Measurements from ENCODE around the gene TGFBR3.

TGFBR3 gene

DNA sequence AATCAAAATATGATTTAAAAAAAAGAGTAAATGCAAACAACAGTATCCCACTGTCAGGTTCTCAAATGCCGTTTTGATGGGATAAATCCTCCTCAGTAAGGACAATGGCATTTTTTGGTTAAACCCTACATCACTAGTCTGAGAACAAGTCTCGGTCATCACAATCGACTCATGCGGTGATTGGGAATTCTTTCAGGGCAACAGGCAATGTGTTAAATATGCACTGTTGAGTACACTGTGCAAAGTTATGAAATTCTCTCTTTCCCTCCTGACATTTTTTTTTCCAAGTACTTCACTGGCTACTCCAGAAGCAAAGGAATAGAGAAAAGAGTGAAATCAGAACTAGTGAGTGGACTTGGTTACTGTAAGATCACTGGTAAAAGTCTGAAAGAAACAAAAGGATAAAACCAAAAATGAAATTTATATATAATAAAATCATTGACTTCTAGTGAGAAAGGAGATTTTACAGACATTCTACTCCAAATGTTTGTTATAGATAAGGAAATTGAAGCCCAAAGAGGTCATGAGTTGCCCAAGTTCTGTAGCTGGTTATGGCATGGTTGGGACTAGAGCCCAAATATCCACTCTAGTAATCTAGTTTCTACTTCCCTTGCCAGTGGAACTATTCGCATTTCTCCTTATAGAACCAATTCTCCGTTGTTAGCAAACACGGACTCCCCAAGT, 111.3 kb downstream of the TGFBR3 start:
- DNase-seq = no peak

DNA sequence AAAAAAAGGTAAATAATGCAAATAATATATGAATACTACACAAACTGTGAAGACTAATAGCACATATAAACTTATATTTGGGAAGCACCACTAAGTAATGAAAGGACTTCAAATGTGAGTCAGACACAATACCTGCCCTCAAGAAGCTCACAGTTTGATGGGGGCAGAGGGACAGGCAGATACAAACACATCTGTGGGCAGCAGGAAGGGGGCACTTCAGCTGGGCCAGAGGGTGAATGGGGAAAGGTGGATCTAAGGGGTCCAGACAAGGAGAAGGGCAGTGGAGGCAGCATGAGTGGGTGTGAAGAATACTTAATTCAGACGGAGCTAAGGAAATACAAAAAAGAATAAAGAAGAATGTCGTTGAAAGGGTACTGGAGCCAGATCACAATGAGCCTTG, 114.2 kb downstream of the TGFBR3 start:
- no peak for DNase-seq

DNA sequence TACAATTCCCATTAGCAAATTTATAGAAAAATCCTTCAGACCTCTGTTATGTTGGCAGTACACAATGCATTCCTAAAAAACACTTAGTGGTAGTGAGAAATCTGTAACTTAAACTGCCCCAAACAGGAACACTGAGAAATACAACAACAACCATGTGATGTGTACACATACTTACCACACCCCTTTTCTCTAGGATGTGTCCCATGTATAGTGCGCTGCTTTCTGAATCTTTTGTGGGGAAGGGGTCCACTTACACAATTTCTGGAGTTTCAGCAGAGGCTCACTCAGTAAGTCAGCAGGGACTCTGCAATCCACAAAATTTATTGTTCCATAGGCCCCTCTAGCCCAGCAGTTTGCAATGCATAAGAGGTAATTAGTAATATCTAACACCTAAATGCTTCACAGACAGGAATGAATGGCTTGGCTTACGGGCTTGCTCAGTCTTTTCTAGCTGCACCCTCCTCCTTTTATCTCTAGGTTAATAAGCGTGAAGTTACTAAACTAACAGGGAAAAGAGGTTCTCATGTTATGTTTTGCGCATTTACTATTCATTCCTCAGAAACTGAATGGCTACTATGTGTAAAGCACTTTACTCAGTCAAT, 115.2 kb downstream of the TGFBR3 start:
- DNase-seq = no peak

DNA sequence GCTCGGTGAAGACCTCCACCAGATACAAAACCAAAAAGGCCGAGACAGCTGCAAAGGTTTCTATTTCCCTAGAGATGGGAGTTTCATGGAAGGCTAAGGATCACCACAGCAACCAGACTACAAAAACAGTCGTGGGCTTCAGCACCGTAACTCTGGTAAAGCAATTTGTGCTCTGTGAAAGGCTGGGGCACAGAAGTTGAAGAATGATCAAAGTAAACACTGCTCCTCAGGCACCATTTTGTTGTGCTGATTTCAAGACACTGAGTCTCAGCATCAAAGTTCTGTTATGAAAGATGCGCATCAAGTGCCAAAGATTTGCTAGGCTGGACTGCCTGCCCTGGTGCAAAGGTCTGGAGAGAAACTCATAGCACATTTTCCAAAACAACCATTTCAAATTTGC, 116.2 kb downstream of the TGFBR3 start:
- no peak for DNase-seq

DNA sequence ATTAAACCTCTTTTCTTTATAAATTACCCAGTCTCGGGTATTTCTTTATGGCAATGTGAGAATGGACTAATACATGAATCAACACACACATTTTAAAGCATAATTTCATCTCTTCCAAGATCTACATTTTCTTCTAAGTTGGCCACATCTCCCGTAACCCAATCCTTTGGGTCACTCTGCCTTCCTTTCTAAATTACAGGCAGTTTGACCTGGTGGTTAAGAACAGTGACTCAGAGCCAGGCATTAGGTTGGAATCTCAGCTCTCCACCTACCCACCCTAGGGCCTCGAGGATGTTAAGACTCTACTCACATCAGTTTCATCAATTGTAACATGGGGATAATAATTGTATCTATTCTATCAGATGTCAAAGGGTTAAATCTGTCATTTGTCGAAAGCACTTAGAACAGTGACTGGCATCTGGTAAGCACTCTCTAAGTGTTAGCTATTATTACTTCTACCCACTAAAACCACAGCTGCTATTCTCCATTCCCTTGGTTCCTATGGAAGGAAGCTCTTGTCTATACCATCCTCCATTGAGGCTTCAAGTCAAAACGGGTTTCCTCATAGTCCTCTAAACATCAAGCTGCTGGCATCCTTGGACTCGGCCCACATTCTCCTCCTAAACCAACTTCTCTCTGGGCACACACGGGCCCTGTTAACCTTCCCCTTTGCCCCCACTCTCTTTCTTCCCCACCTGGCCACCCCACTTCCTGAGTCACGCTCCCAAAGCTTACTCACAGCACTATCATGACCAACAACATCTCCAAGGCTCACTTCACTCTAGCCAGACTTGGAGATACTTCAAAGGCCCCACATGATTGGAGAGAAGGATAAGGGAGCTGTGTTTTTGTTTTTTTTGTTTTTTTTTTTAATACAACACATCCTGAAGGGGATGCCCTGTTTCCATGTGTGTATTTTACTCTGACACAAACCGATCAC, 116.9 kb downstream of the TGFBR3 start:
- no peak for DNase-seq

DNA sequence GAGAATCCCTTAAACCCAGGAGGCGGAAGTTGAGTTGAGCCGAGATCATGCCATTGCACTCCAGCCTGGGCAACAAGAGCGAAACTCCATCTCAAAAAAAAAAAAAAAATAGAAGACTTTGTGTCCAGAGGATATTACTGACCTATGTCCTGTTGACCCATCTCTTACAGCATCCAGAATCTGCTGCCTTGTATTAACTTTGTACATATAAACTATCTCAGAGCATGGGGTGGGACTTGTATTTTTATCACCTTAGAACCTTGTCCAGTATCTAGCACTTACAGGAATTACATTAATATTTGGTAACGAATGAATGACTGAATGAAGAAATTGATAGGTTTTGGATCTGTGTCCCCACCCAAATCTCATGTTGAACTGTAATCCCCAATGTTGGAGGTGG, 117.8 kb downstream of the TGFBR3 start:
- DNase-seq = no peak

DNA sequence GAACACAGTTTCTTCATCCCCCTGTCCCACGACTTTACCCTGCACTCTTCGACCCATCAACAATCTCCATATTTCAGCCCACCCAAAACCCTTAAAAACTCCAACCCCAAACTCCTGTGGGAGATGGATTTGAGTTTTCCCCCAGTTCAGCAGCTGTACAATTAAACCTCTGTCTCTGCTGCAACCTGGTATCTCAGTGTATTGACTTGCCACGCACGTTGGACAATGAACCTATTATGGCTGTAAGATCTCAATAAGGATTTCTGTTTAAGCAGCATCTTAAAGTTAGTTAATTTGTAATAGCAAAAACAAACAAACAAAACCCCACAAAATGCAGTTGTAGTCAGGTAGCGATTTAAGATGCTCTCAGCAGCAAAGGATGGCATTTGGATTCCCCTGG, 119.1 kb downstream of the TGFBR3 start:
- no peak for DNase-seq

DNA sequence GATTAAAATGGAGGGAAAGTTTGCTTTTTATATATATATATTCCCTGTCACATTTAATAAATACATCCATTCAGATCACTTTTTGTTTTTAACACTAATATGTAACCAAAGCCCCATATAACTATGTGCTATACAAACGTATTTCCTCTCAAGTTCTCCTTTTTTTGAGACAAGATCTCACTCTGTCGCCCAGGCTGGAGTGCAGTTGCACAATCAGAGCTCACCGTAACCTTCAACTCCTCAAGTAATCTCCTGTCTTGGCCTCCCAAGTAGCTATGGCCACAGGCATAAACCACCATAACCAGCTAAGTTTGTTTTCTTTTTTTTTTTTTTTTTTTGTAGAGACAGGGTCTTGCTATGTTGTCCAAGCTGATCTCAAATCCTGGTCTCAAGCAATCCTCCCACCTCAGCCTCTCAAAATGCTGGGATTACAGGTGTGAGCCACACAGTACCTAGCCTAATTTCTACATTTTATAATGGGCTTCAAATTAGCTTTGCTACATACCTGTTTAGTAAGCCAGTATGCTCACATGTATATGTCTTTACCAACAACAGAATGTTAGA, 120.0 kb downstream of the TGFBR3 start:
- no peak for DNase-seq

DNA sequence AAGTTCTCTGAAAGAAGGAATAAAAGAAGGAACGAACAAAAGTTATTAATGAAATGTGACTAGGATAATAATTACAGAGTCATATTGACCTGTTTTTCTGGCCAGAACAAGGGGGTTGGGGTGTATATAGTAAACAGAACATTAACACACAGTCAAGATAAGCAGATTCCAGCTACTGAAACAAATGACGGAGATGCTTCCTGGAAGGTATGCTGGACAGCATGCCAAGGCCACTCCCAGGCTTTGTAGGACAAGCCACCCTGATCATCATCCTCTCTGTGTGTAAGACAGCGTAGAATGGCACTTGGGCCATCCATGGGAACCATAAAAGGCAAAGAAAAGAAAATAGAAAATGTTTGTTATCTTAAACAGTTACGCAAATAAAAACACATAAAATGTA, 120.7 kb downstream of the TGFBR3 start:
- DNase-seq = no peak

DNA sequence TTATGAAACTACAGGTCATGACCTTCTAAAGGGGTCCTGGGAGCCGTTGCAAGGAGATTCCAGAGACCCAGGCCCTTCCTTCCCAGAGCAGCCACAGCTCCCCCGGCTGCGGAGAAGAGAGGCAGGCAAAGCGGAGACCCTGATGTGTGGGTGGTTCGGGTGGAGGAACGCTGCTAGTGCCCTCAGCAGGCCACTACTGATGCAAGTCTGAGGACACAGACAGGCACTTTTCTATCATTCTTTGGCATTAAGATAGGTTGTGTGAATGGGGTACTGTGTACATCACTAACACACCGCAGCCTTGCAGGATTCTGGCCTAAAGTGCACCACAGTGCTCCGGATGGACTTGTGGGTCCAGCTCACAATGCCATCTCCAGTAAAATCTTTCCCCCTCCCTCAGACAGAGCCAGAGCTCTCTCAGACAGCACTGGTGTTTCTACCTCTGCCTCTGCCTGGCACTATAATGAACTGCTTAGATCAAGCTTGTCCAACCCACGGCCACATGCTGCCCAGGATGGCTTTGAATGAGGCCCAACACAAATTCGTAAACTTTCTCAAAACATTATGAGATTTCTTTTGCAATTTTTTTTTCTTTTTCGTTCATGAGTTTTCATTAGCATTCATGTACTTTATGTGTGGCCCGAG, 121.4 kb downstream of the TGFBR3 start:
- DNase-seq = no peak

DNA sequence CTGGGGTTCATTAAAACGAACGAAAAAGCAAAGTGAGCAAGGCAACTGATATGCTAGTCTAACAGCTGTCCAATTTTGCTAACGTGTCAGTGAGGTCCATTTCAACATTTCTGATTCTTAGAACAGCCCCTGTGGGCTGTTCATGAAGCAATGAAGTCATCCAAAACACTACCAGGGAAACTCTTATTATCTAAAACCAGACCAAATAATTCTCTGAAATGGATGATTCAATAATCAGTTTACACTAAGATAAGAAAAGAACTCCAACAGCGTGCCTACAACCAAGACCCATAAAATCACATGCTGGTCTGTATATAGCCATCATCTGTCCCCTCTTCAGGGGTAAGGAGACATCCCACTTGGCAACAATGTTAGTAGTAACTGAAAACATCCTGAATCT, 122.7 kb downstream of the TGFBR3 start:
- no peak for DNase-seq

DNA sequence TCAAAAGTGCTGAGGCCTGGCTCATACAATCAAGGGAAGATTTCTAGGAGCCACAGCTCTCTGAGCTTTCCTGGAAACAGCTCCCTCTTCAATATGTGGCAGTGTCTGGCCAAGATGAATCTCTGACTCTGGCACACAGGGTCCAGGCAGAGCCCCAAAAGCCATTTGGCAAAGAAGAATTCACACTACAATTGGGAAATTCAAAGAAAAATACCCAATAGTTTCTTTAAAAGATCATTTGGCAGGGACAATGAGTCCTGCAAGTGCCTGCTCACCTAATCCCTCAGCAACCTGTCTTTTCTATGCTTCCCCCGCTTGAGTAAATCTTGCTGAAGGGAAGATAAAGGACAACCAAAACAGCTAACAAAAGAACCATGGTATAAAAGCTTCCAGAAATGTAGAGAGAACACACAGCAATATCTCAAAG, 124.6 kb downstream of the TGFBR3 start:
- DNase-seq = no peak

DNA sequence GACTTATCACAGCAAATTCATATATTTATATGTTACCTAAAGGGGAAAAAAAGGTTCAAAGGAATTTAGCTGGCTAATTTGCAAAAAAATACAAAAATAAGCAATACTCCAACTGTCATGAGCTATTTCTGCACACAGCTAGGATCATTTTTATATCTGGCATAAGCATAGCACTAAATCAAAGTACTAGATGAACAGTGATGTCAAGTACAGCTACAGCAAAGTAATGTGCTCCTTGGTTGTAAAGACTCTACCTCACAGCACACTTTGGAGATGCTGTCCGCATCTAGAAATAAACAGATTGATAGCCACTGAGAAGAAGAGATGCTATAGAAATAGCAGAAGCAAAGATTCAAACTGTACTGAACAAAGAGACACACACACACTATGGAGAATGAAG, 125.4 kb downstream of the TGFBR3 start:
- no peak for DNase-seq

DNA sequence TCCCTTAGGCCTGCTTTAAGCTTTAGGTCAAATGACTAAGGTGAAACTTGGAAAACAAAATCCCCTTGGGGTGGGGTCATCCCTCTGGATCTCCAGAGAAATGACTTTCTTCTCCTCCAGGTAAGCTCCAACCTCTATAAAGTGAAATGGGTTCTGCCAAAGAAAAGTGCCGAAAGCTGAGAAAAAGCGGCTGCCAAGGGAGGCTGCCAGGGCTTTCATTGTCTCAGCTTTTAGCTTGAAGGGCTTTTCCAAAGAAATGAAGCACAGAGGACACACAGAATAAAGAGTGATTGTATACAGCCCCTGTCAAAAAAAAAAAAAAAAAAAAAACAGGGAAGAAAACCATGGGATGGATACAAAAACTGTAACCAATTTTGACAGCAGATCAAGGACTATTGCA, 126.9 kb downstream of the TGFBR3 start:
- no peak for DNase-seq

DNA sequence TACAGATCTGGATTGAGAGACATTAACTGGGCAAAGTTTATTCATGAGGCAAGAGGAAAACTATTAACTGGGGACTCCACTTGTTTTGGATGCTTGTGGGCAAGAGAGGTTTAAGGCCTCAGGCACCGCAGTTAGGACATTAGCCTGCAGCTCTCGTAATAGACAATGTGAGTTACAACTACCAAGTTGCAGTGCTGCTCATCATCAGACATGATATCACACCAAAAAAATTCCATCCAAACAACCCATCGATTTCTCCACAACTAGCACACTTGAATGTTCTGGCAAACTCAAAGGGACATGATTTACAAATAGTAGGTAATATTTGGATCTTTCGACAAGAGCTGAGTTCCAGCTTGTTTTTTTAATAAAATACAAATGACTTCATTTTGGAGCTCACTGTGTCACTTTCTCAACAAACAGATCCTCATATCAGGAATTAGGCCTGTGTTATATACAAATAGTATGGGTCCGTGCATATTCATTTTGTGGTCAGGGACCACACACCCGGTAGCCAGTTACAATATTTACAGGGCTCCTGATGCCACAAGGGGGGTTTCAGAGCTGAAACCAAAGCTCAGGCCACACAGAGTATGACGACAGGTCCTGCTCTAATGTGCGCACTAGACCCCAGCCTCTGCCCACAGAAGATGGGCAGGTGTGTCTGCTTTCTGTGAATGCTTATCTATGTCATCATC, 128.0 kb downstream of the TGFBR3 start:
- DNase-seq = no peak

DNA sequence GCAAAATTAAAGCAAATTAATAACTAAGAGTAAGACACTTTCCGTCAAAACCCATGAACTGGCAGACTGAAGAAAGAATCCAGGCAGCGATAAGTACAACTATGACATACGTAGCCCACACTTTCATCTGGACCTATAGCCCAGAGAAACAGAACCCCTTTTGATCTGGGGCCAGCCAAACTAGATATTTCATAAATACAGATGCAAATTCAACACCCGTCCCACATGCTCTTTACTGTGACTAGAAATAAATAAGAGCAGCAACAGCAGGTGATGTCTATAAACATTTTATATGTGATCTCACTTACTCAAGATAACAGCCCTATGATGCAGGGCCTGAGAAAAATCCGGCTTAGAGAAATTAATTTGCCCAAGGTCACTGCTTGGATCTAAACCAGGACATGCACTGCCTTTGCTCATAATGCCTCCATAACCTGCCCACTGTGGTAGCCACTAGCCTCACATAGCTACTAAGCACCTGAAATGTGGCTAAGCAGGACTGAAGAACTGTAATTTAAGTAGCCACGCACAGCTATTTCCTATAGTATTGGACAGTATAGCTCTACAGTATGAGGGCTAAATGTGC, 130.2 kb downstream of the TGFBR3 start:
- no peak for DNase-seq

DNA sequence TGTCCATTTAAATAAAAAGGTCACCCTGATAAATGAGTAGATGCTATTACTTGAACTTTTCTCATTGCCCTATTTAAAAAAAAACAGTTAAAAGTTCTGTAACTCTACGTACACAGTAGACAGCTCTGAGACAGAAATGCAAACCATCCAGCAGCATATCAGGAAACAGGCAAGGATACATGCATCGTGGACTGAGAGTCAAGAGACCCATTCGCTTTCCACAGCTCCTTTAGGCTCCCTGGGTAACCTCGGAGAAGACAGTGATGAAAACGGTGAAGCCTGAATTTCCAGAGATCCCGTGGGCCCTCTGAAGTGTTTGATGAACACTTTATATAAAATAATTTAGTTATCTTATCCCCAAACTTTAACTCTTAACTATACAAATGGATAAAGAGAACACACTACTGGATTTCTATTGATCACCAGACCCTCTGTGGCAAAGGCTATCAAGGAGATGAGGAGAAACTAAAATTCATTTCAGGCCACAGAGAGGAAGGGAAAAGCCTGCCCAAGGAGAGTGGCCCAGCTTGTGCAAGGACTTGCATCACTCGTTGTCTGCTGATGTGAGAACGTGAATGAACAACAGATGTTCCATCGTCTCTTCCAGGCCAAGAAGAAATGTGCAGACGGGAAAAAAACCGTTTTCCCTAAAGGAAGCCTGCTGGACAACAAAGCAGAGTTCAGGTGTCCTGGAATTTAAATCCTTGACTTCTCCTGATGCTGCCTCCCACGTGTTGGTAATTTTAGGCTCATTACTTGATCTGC, 131.0 kb downstream of the TGFBR3 start:
- no peak for DNase-seq

DNA sequence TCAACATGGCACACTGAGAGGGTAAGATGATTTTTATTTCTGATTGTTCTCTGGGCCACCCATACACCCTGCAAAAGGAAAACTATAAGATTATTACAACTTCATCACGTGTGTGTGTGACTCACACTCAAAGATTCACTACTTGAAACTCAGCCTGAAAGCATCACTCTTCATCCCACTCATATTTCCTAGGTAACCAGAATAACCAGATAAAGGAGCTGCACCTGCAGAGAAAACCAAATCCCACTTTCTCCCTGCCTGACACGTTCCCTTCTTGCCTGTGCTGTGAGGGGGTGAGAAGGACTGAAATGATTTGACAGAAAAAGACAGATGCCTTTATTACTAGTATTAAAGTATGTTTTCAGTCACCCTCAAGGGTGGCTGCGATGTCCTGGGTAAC, 131.6 kb downstream of the TGFBR3 start:
- DNase-seq = peak in 1 of 4 experiments; percentile 4

DNA sequence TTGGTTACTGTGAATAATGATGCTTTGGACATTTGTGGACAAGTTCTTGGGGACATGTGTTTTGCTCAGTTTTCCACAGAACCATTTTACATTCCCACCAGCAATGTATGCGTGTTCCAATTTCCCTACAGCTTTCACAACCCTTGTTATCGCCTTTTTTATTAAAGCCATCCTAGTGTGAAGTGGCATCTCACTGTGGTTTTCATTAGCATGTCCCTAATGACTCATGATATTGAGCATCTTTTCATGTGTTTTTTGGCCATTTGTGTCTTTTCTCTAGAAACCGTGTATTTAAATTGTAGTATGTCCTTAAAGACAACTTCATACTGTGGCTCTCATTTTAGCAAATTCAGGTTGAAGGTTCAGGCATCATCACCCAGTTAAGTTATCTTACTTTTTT, 132.1 kb downstream of the TGFBR3 start:
- no peak for DNase-seq

DNA sequence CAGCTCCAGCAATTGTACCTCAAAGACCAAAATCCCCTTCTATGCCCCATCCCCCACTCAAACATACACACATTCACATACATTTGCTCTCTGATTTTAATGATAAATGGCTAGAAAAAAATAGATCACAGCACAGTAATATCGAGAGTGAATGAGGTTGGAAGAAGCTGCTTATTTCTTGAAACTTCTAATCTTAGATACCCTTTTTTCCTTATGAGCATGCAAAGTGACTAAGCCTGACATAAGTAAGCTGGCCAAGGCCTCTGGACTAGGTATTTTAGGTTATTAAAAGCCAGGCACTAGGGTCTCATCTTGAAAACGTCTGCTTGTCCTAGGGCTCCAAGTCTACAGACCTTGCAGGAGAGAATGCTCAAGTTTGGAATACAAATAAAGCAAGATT, 133.6 kb downstream of the TGFBR3 start:
- no peak for DNase-seq

DNA sequence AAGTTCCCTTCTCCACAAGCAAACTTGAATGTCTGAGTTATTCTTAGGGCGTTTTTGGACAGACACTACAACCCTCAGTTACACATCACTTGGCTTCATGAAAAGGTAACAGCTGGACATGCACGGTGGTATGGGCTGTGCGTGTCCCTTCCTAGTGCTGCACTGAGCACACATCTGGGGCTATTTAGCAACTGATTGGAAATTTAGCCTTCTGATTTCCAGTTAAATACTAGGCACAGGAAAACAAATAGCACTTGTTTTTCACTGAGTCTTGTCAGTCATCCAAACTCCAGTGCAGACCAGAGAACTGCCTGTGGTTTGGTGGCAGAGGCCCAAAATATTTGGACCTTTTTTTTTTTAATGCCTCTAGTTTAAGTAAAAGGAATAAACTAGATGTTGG, 134.7 kb downstream of the TGFBR3 start:
- DNase-seq = no peak
